Measurements from ENCODE around the gene VRK3. TPM values are rescaled to one million over a fixed set of nuclear protein-coding genes. Genes with fewer than 3 reads are reported as not detected.
A peak's percentile ranks its signal among the peaks of the same experiment; 100 is the strongest.

Gene VRK3
- total and polyA plus RNA-seq, 9 donors: 26.1 to 52.5 (median 34.0) TPM

- DNase-seq: peak in 1 of 5 donors; percentile 58
- intact Hi-C loops (cut with DNase I): no loop called here
- Histone ChIP-seq H3K27me3 (no peaks in the 10 kb centered on the region), H3K9me3 (no peaks in the 10 kb centered on the region), H3K36me3 (no peaks in the 10 kb centered on the region), H3K27ac (peak overlapping the region in 1 of 2 donors; percentile 86), H3K4me1 (ENCODE audit: insufficient read depth) (peaks cover 16% of the 10 kb centered on the region), H3K4me3 (peak overlapping the region; percentile 14)
- no peak for TF ChIP-seq EP300 (IDR thresholded peaks at IDR 0.05)
- no peak for TF ChIP-seq POLR2A (IDR thresholded peaks at IDR 0.05)
- no peak for TF ChIP-seq CTCF (IDR thresholded peaks at IDR 0.05)
- 5 to 26% (median 18%) methylated on average over 10 of the region's 10 CpGs for WGBS, 3 donors
Observed at GRCh38 chr19:49957262-49957915, 67.8 kb downstream of the VRK3 start.

- DNase-seq: no peak
- no peak for TF ChIP-seq CTCF (IDR thresholded peaks at IDR 0.05)
- TF ChIP-seq EP300 (IDR thresholded peaks at IDR 0.05): no peak
- TF ChIP-seq POLR2A (IDR thresholded peaks at IDR 0.05): no peak
- H3K27me3 ChIP-seq: no peaks in the 10 kb centered on the region
- no peaks in the 10 kb centered on the region for H3K9me3 ChIP-seq
- H3K4me3 ChIP-seq: peak overlapping the region; percentile 14
- H3K4me1 ChIP-seq (ENCODE audit: insufficient read depth): peaks cover 27% of the 10 kb centered on the region
- WGBS, 3 donors: 2 to 14% (median 11%) methylated on average over 9 of the region's 9 CpGs
- no peaks in the 10 kb centered on the region for H3K36me3 ChIP-seq
- intact Hi-C loops (cut with DNase I): no loop called here
- H3K27ac ChIP-seq: peak overlapping the region in 1 of 2 donors; percentile 86
Observed at GRCh38 chr19:49956115-49956495, 69.1 kb downstream of the VRK3 start.

- peak in 1 of 5 donors; percentile 45 for DNase-seq
- 2 to 12% (median 5%) methylated on average over 11 of the region's 11 CpGs for WGBS, 3 donors
- Histone ChIP-seq H3K27me3 (no peaks in the 10 kb centered on the region), H3K36me3 (no peaks in the 10 kb centered on the region), H3K9me3 (no peaks in the 10 kb centered on the region), H3K4me3 (no peak overlapping the region), H3K4me1 (ENCODE audit: insufficient read depth) (peaks cover 35% of the 10 kb centered on the region), H3K27ac (peak overlapping the region in 1 of 2 donors; percentile 86)
- intact Hi-C loops (cut with DNase I): no loop called here
- no peak for TF ChIP-seq CTCF (IDR thresholded peaks at IDR 0.05)
- no peak for TF ChIP-seq EP300 (IDR thresholded peaks at IDR 0.05)
- no peak for TF ChIP-seq POLR2A (IDR thresholded peaks at IDR 0.05)
Observed at GRCh38 chr19:49954933-49955332, 70.2 kb downstream of the VRK3 start.

- intact Hi-C loops (cut with DNase I): no loop called here
- TF ChIP-seq EP300 (IDR thresholded peaks at IDR 0.05) (no peak), POLR2A (IDR thresholded peaks at IDR 0.05) (no peak), CTCF (IDR thresholded peaks at IDR 0.05) (peak in 1 of 3 donors; percentile 6)
- H3K27me3 ChIP-seq: no peaks in the 10 kb centered on the region
- no peak overlapping the region for H3K4me3 ChIP-seq
- peak overlapping the region in 1 of 2 donors; percentile 86 for H3K27ac ChIP-seq
- no peaks in the 10 kb centered on the region for H3K36me3 ChIP-seq
- H3K4me1 ChIP-seq (ENCODE audit: insufficient read depth): peaks cover 40% of the 10 kb centered on the region
- WGBS, 3 donors: 2 to 8% (median 3%) methylated on average over 12 of the region's 12 CpGs
- DNase-seq: peak; percentile 66 to 81 (median 72)
- no peaks in the 10 kb centered on the region for H3K9me3 ChIP-seq
Observed at GRCh38 chr19:49954092-49954829, 70.9 kb downstream of the VRK3 start.

Data from ovary (tissue), 9 donors.